NOMO-1 treated with DMSO at 0.1 percent for 48 hours (cell line): ENCODE measurements around the gene MRPS35.

Source experiments
- DNase-seq: peaks from one replicate; lab custom pipeline; 2025; ENCODE audit not compliant: unreplicated experiment; lab: John Stamatoyannopoulos, UW

Gene MRPS35

DNA sequence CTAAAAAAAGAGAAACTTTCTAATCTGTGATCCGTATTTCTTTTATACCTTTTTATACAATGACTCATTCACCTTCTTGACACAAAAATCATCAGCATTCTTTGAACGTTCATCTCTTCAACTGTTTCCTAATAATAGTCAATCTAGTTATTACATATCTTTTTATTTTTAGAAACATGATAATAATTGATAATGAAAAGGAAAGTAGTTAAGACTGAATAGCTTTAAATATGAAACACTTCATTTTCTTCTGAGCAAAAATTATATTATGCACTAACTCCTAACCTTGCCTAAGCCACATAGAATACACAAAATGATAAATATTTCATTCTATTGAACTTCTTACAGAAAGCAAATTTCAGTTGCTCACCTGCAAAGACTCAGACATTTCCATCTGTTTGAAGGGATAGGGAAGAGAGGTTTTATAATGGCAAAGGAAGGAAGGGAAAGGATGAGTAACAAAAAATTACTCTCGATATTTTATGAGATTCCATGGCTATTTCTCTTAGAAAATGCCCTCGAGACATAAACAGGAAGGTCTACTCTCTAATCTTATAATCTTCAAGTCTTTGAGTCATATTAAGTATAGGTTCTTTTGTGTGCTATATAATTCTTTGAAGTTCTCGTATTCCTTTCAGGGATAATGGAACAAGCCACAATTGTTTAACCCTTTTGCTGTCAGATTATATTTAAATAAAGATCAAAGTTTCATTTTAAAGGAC, 61.9 kb downstream of the MRPS35 start:
- no peak for DNase-seq

DNA sequence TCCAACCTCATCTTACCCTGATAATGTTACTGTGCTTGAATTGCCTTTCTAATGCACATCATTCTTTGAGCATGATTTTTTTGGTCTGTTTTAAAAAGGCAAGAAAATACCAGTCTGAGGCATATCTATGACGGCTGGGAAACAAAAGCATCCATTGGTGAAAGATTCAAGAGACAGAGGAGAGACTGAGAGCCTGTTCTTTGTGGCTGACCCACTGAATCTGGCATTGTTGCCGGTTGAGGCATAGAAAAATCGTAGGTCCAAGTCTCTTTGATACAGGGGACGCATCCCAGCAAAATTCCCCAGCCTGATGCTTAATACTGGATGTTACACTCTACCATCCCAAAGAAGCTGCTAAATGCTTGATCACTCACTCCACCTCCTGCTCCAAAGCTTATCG, 66.5 kb downstream of the MRPS35 start:
- no peak for DNase-seq

DNA sequence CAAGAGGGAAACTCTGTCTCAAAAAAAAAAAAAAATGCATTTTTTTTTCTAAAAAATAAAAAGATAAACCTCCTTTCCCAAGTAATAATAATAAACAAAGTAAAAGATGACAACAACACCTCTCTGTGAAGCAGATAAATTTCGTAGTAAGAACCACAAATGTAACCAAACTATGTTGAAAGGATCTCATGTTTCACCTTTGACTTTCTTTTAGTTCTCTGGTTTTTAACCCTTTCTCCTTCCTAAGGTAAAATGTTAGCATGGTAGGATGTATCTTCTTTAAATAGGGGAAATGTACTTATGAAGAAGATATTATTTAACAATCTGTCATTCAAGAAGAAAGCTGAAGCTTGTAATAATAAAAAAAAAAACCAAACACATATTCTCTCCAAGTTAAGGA, 67.6 kb downstream of the MRPS35 start:
- no peak for DNase-seq

DNA sequence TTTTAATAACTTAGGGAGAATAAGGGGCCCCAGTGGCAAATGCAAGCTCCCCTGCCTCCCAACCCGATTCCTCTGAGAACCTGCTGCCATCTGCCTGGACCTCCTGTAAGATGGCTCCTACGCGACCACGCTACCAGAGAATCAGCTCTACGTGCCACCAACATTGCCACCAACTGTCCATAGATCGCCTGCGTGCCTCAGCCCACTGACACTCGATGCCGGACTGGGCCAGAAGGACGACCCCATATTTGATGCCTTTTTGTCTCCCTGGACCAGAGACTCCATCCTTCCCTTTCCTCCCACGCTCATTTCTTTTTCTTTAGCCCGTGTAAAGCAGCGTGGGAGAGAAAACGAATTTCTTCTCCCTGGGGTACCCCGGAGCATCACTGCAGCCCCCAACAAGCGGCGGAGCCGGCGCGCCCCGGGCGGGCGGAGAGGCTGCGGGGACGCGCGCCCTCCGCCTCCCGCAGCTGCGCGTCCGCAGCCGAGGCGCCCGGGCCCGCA, 68.8 kb downstream of the MRPS35 start:
- DNase-seq = no peak

DNA sequence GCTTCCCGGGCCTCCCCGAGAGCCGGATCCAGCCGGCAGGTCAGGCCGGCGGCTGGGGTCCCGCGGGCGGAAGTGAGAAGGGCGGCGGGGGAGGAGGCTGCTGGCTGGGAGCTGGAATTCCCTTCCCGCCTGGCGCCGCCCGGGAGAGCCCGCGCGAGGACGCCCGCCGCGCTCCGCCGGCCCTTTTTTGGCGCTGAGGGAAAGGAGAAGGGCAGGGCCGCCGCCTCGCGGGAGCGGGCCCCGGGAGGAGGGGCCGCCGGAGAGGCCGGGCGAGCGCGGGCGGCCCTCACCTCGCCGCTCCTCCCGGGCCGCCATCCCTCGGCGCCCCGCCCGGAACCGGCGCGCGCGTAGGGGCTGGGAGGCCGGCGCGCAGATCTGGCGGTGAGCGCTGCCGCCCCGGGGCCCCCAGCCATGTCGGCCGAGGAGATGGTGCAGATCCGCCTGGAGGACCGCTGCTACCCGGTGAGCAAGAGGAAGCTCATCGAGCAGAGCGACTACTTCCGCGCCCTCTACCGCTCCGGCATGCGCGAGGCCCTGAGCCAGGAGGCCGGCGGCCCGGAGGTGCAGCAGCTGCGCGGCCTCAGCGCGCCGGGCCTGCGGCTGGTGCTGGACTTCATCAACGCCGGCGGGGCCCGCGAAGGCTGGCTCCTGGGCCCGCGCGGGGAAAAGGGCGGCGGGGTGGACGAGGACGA, 69.4 kb downstream of the MRPS35 start, which contains the start of the genes KLHL42 and MANSC4:
Gene KLHL42, plus strand, starts transcription at position 314 of the 692 bp plus-strand sequence. Its CDS starts 98 bp downstream, at position 412.
Gene MANSC4, minus strand, starts transcription at position 317 of the 692 bp plus-strand sequence. CDS start 8,960 bp downstream, outside the sequence.
- DNase-seq = peak; percentile 68

DNA sequence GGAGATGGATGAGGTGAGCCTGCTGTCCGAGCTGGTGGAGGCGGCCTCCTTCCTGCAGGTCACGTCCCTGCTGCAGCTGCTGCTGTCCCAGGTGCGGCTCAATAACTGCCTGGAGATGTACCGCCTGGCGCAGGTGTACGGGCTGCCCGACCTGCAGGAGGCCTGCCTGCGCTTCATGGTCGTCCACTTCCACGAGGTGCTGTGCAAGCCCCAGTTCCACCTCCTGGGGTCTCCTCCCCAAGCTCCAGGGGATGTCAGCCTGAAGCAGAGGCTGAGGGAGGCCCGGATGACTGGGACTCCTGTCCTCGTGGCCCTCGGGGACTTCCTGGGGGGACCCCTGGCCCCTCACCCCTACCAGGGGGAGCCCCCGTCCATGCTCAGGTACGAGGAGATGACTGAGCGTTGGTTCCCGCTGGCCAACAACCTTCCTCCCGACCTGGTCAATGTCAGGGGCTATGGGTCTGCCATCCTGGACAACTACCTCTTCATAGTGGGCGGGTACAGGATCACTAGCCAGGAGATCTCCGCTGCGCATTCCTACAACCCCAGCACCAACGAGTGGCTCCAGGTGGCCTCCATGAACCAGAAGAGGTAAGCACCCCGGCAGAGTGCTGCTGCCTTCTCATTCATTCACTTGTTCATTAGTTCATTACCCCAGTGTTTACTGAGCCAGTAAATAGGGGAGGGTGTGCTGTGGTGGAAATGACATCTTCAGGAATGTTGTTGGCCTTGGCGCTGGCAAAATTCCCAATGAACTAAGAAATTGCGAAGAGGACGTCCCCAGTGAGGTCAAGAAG, 70.2 kb downstream of the MRPS35 start:
- no peak for DNase-seq

DNA sequence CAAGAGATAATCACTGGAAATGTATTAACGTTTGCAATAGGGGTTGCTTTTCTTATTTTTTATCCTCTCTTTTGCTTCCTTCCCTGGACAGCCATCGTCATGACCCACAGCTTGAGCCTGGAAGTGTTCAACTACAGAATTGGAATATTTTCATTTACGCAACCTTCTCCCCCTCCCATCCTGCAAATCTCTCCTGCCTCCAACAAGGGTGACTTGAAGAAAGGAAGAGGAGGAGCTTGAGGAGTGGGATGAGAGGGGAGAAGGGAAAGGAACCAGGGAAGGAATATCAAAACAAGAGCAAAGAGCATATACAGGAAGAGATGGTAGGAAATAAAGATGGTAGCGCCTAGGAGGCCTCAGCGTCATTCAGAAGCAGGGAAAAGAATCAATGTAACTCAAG, 71.0 kb downstream of the MRPS35 start:
- DNase-seq = no peak

DNA sequence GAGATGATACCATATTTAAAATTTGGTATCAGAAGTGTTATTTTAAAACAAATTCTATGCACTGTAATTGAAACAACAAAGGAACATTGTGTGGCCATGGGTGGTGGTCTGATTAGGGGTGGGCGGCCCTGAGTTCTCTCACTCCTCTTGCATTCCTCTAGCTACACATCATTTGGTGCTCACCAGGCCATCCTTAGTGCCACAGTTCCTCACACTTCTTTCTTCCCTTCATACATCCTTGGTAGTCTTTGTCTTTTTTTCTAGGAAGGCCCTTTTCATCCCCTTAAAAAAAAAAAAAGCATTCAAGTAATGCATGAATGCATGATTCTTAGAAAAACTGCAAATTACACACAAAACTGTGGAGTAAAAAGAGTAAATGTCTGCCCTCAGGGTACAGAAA, 71.8 kb downstream of the MRPS35 start:
- no peak for DNase-seq

DNA sequence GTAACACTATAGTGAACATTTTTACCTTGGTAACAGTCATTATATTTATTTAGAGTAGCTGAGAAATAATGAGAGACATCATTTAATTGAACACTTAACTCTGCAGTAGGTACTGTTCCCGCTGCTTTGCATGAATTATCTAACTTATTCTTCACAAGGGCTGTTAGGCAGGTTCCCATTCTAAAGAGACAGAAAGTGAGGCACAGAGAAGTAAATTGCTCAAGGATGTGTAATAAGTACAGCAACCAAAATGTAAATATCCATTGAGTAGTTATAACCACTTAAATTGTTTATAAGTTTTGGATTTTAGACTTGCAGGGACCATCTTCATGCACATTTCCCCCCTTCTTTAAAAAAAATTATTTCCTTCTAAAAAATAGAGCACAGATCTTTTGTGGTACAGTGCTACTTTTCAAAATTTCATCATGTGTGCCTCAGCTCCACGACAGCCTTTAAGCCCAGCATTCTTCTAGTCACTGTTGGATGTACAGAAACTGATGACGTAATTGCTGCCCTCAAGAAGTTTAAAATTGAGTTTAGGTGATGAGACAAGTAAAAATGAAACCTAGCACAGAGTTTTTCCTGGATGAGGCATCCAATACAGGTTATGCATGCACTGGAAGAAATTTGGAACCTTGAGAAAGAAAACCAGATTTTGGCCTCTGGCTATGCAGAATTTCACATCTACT, 75.4 kb downstream of the MRPS35 start:
- DNase-seq = peak; percentile 52

DNA sequence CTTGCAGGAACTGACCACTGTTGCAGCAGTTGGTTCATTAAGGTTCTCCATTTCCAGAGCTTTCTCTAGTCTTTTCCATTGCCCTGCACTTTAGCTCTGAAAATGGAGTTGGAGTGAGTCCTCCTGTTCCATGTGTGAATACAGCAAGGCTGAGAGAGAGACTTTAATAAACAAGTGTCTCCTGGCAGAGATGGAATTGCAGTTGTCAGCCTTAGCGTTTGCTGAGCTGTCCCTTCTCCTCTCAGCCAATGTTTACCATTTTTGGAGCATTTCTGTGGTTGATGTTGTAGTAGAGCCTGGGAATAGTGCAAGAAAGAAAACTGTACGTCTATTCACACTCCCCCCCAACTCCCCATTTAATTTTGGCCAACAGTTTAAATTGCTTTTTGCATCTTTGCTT, 76.9 kb downstream of the MRPS35 start:
- DNase-seq = no peak

DNA sequence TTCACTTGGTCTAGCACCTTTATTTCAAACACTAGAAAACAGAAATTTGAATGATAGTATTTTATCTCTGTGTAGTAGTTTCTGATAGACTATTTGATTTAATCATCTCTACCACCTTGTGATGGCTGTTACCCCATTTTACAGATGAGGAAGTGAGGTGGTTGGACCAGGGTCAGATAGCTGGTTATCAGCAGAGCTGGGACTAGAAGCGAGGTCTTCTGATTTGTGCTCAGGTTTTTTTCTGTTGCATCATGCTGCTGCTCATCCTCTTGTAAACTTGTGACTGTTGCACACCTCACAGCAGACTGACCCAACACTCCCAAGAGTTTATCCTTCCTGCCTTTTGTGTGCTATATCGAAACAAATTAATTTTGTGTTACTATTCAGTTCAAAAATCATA, 79.5 kb downstream of the MRPS35 start:
- DNase-seq = no peak

DNA sequence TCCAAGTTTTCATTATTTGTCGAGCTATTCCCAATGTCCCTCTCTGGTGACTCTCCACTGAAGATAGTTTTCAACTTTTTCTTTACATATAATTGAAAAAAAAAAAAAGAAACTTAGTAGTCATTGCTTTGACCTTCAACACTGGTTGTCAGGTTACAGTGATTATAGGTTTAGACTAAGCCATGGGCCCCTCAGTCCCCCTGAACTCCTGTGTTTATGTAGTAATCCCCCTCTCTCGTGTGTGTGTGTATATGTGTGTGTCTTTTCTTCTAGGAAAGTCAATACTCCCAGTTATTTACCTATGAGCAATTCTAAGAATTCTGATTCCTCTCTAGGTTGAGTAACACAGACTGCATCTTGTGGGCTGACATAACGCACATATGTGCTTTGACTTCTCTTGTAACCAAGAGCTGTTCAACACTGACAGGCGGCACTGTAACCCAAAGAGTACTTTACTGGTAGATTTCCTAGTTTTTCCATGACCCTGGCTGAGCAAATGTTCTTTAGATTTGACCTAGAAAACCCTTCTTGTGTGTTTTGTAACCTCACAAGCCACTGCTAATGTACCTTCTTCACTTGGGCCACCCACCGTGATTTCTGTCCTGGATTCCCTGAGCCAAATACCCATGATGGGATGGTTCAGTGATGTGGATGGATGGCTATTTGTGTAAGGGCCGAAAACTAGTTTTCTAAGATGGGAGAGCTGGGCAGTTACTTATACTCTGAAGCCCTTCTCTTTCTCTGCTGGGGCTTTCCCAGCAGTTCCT, 84.4 kb downstream of the MRPS35 start:
- DNase-seq = no peak

DNA sequence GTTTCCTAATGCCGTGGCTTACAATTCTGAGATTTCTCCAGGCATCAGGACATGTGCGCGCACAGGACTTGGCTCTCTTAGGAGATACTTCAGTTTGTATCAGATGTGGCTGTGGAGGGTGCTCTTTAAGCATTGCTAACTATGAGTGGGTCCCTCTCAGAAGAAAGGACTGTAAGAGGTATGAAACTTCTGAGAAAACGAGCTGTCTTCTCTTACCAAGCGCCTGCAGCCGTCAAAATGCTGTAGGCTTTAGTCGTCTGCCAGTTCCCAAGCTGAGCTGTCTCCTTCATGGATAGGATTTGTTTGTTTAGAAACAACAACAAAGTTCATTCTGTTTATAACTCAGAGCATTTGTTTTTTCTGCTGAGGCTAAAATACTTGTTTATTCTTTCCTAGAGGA, 85.5 kb downstream of the MRPS35 start:
- DNase-seq = no peak

DNA sequence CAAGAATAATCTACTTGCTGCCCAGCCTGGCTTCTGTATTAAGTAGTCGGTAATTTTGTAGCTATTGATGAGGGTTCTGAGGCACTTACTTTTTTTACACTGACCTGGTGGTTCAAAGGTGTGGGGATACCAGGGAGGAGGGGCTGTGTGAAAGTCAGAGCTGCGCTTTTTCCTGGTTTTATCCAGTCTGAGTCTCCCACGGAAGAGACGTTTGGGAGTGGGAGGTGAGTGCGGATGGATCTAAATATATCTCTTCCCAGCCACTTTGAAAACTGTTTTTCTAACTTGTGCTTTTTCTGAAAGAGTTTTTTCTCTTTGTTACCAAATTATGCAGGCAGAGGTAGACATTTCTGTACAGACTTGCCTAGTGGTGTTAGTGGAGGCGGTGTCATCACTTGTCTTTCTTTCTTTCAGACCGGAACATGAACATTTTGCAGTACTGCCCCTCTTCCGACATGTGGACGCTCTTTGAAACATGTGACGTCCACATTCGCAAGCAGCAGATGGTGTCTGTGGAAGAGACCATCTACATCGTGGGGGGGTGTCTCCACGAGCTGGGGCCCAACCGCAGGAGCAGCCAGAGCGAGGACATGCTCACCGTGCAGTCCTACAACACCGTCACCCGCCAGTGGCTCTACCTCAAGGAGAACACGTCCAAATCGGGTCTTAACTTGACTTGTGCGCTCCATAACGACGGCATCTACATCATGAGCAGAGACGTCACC, 86.8 kb downstream of the MRPS35 start:
- DNase-seq = no peak

DNA sequence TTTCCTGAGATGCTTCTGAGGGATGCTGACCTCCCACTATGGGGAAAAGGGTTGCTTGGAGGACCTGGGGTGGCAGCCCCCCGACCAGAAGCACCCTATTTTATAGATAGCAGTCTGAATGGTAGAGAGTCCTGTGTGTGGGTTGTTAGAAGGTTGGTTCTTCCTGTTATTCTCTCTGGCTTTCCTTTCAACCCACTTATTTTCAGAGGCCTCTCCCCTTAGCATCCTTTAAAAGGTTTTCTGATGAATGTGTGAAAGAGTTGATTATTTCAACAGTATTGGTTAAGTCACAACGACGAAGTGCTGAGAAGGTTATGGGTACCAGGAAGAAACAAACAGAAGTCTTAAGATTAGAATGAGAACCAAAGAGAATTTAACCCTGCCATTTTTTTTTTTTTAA, 90.2 kb downstream of the MRPS35 start:
- no peak for DNase-seq

DNA sequence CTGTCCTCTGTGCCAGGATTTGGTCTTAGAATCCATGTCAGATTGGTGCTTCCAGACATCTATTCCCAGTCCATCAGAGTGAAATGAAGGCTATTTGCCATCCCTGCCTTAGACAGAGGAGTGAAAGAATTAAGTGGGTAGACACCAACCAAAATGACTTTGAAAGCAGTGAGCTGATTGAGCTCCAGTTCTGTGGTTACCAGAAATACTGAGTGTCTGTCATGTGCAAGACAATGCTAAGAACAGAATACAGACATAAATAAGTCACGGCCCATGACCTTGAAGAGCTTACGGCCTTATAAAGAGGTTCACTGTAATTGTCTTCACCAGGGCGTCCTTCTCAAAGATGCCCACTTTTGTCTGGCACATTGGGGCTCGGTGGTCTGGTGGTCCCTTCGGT, 91.0 kb downstream of the MRPS35 start:
- no peak for DNase-seq

DNA sequence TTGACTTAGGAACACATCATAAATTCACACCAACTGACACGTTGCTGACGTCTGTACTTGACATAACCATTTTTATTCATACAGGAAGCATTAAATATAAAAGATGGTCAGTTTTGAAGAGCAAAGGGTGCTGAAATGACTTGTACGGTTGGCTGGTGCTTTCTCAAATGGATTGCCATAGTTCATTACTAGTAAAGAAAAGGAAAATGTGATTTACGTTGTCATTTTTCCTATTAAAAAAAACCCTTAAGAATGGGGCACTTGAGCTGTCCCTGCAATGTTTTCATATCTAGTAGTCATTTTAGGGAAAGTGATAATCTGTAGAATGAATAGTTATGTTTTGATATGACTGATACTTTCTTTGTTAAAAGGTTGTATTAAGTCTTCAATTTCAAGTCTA, 91.9 kb downstream of the MRPS35 start:
- DNase-seq = no peak

DNA sequence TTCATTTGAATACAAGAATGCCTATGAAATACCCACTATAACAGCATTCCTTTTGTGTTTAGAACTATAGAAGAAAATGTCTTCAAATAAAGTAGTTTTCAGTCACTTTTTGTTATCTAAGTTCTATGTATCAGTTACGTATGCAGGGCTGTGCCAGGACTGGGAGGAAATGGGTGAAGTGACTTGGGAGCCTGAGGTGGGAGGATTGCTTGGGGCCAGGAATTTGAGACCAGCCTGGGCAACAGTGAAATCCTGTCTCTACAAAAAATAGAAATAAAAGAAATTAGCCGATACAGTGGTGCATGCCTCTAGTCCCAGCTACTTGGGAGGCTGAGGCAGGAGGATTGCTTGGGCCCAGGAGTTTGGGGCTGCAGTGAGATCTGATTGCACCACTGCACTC, 92.3 kb downstream of the MRPS35 start:
- no peak for DNase-seq

DNA sequence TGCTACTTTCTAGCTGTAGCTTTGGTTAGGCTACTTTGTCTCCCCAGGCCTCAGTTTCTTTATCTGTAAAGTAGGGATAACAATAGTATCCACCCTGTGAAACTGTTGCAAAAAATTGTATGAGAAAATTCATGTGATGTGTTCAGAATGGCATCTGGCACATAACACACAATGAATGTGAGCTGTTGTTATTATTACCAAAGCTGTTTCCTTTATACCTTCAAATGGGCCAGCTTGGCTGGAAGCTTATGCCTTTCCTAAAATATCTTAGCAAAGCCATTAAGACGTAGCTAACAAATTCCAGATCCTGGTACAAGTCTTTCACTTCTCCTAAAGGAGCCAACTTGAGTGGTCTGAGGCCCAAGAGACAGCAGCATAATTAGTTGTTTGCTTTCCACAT, 94.6 kb downstream of the MRPS35 start:
- DNase-seq = no peak
